Measurements from ENCODE around the gene TOR1AIP2. TPM values are rescaled to one million over a fixed set of nuclear protein-coding genes. Genes with fewer than 3 reads are reported as not detected.
"Not testable (repeated sequence)": the region's sequence is repeated elsewhere in the genome, so short reads cannot be mapped to it uniquely, and the experiment has no call there.

Gene TOR1AIP2
- total RNA-seq, 3 donors from 2014 or later: 64.6 to 80.6 (median 65.1) TPM

- no peak for TF ChIP-seq POLR2A (IDR thresholded peaks at IDR 0.05)
- TF ChIP-seq POLR2AphosphoS5 (IDR thresholded peaks at IDR 0.05): no peak
- TF ChIP-seq, protein P1, sequence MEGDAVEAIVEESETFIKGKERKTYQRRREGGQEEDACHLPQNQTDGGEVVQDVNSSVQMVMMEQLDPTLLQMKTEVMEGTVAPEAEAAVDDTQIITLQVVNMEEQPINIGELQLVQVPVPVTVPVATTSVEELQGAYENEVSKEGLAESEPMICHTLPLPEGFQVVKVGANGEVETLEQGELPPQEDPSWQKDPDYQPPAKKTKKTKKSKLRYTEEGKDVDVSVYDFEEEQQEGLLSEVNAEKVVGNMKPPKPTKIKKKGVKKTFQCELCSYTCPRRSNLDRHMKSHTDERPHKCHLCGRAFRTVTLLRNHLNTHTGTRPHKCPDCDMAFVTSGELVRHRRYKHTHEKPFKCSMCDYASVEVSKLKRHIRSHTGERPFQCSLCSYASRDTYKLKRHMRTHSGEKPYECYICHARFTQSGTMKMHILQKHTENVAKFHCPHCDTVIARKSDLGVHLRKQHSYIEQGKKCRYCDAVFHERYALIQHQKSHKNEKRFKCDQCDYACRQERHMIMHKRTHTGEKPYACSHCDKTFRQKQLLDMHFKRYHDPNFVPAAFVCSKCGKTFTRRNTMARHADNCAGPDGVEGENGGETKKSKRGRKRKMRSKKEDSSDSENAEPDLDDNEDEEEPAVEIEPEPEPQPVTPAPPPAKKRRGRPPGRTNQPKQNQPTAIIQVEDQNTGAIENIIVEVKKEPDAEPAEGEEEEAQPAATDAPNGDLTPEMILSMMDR (IDR thresholded peaks at IDR 0.05): no peak
- H3K27me3 ChIP-seq: no peaks in the 10 kb centered on the region
- intact Hi-C loops (cut with DNase I; ENCODE audit: low total_unique reads): no loop called here
- H3K4me3 ChIP-seq: no peak overlapping the region
- no peaks in the 10 kb centered on the region for H3K36me3 ChIP-seq
- H3K9me3 ChIP-seq: no peaks in the 10 kb centered on the region
- H3K4me1 ChIP-seq: no peaks in the 10 kb centered on the region
- no peak overlapping the region for H3K27ac ChIP-seq
- DNase-seq (ENCODE audit: low spot score in 2 of 2): no peak
Measured at GRCh38 chr1:179856296-179856695, 21.3 kb downstream of the TOR1AIP2 start.

GRCh38 chr1:179855831-179856230, 21.8 kb downstream of the TOR1AIP2 start:
- H3K27ac ChIP-seq; H3K4me1 ChIP-seq; intact Hi-C loops (cut with DNase I; ENCODE audit: low total_unique reads); H3K27me3 ChIP-seq; H3K36me3 ChIP-seq; DNase-seq (ENCODE audit: low spot score in 2 of 2); H3K4me3 ChIP-seq; H3K9me3 ChIP-seq: not testable (repeated sequence)

DNA sequence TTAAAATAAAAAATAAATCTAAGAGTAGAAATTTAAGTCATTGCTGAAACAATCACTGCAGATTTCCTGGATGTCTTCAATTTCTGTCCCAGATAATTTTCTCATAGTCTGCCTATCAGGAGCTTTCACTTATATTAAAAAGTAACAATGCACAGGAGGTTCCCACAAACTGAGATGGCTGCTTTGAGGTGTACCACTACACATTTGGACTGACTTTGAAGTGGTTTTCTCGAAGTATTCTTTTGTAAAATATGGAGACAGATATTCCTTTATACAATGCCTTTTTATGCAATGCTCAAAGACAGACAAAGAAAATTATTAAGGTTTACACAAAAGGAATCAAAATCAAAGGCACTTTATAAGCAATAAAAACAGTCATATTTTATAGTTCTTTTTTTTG, 24.5 kb downstream of the TOR1AIP2 start:
- Histone ChIP-seq H3K4me1 (no peaks in the 10 kb centered on the region), H3K9me3 (no peaks in the 10 kb centered on the region), H3K27me3 (no peaks in the 10 kb centered on the region), H3K27ac (no peak overlapping the region), H3K4me3 (no peak overlapping the region), H3K36me3 (peaks cover 5% of the 10 kb centered on the region)
- no peak for TF ChIP-seq POLR2A (IDR thresholded peaks at IDR 0.05)
- no peak for TF ChIP-seq POLR2AphosphoS5 (IDR thresholded peaks at IDR 0.05)
- TF ChIP-seq, protein P1 (IDR thresholded peaks at IDR 0.05): no peak
- no peak for DNase-seq (ENCODE audit: low spot score in 2 of 2)
- intact Hi-C loops (cut with DNase I; ENCODE audit: low total_unique reads): no loop called here

DNA sequence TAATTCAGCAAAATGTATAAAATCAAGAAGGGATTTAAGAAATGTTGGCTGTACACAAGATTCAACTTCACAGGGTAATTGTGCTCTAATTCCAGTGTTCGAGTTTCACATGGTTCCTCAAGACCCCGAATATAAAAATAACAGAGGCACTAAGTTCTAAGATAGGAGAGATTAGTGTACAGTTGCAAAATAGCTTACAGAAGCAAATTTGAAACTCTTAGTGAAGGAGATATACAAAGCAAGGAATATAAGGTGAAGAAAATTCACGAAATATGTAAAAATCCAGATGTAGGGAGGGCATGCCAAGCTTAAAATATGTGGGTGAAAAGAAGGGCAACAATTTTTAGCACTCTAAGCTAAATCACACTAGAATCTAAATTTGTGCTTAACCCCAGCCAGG, 29.4 kb downstream of the TOR1AIP2 start:
- no peaks in the 10 kb centered on the region for H3K27me3 ChIP-seq
- H3K36me3 ChIP-seq: peaks cover 9% of the 10 kb centered on the region
- H3K9me3 ChIP-seq: no peaks in the 10 kb centered on the region
- no peaks in the 10 kb centered on the region for H3K4me1 ChIP-seq
- TF ChIP-seq POLR2AphosphoS5 (IDR thresholded peaks at IDR 0.05) (no peak), POLR2A (IDR thresholded peaks at IDR 0.05) (no peak)
- TF ChIP-seq, protein P1 (IDR thresholded peaks at IDR 0.05): no peak
- no peak overlapping the region for H3K4me3 ChIP-seq
- DNase-seq (ENCODE audit: low spot score in 2 of 2): no peak
- no peak overlapping the region for H3K27ac ChIP-seq
- intact Hi-C loops (cut with DNase I; ENCODE audit: low total_unique reads): no loop called here

DNA sequence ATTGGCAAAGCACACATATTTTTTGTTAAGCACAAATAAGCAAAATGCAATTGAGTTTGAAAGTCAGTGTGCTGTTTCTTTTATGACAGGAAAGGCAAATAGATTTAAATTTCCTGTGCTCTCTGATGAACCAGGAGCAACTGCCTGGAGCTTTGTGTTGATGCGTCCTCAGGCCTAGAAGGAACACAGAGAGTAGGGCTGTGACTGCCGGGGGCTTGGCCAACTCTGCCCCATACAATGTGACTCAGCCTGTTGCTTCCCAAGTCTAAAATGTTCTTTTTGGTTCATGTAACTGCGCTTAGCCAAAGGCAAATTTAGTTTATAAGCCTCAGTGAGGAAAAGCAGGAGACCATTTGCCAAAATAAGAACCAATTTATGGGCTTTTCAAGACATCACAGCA, 37.5 kb downstream of the TOR1AIP2 start:
- intact Hi-C loops (cut with DNase I; ENCODE audit: low total_unique reads): no loop called here
- Histone ChIP-seq H3K9me3 (no peaks in the 10 kb centered on the region), H3K4me1 (no peaks in the 10 kb centered on the region), H3K27ac (no peak overlapping the region), H3K27me3 (no peaks in the 10 kb centered on the region), H3K4me3 (no peak overlapping the region), H3K36me3 (no peaks in the 10 kb centered on the region)
- DNase-seq (ENCODE audit: low spot score in 2 of 2): no peak
- TF ChIP-seq POLR2AphosphoS5 (IDR thresholded peaks at IDR 0.05) (no peak), POLR2A (IDR thresholded peaks at IDR 0.05) (no peak)
- TF ChIP-seq, protein P1 (IDR thresholded peaks at IDR 0.05): no peak

- H3K36me3 ChIP-seq; intact Hi-C loops (cut with DNase I; ENCODE audit: low total_unique reads); H3K27ac ChIP-seq; H3K27me3 ChIP-seq; H3K4me1 ChIP-seq; H3K4me3 ChIP-seq; DNase-seq (ENCODE audit: low spot score in 2 of 2); H3K9me3 ChIP-seq: not testable (repeated sequence)
Measured at GRCh38 chr1:179836686-179837445, 40.7 kb downstream of the TOR1AIP2 start.
